SK-N-SH treated with all-trans-retinoic acid at 6 μM for 48 hours (cell line): ENCODE results near the gene TADA2B.

Experiments used
- ARNTL ChIP-seq: fragments of 450-650 bp; formaldehyde crosslinking; IDR thresholded peaks from 2 replicates; pipeline ENCODE4 v1.5.0; 2020; ENCODE audit warnings: low read depth, mild to moderate bottlenecking, moderate library complexity, borderline replicate concordance
- BACH2 ChIP-seq: fragments of 250-450 bp; sonication (Bioruptor Pico); IDR thresholded peaks from 2 replicates; pipeline ENCODE4 v1.9.0; 2021; ENCODE audit warnings: mild to moderate bottlenecking, borderline replicate concordance
- CSDC2 ChIP-seq: fragments of 250-450 bp; sonication (Bioruptor Pico); IDR thresholded peaks from 2 replicates; pipeline ENCODE4 v1.5.0; 2020; ENCODE audit warnings: mild to moderate bottlenecking, moderate library complexity
- ESRRG ChIP-seq: fragments of 250-450 bp; sonication (Bioruptor Pico); IDR thresholded peaks from 2 replicates; pipeline ENCODE4 v1.6.1; 2021; ENCODE audit warnings: mild to moderate bottlenecking
- GLIS3 ChIP-seq: fragments of 250-450 bp; sonication (Bioruptor Pico); IDR thresholded peaks from 2 replicates; pipeline ENCODE4 v1.5.0; 2020; ENCODE audit warnings: mild to moderate bottlenecking, moderate library complexity
- RARB ChIP-seq: fragments of 250-450 bp; sonication (Bioruptor Pico); IDR thresholded peaks from 2 replicates; pipeline ENCODE4 v1.8.0; 2021; ENCODE audit warnings: mild to moderate bottlenecking, moderate library complexity
- SNAI2 ChIP-seq: fragments of 250-450 bp; sonication (Bioruptor Pico); IDR thresholded peaks from 2 replicates; pipeline ENCODE4 v1.5.0; 2020; ENCODE audit warnings: mild to moderate bottlenecking, moderate library complexity
- TOX ChIP-seq: fragments of 250-450 bp; sonication (Bioruptor Pico); IDR thresholded peaks from 2 replicates; pipeline ENCODE4 v1.8.0; 2021; ENCODE audit warnings: mild to moderate bottlenecking, moderate library complexity, borderline replicate concordance
- ZC3H10 ChIP-seq: fragments of 250-450 bp; sonication (Bioruptor Pico); IDR thresholded peaks from 2 replicates; pipeline ENCODE4 v1.5.1; 2021; ENCODE audit warnings: mild to moderate bottlenecking, moderate library complexity
- ZFP30 ChIP-seq: fragments of 450-650 bp; formaldehyde crosslinking; IDR thresholded peaks from 2 replicates; pipeline ENCODE4 v1.5.0; 2022; ENCODE audit warnings: mild to moderate bottlenecking, moderate library complexity
- ZNF565 ChIP-seq: fragments of 450-650 bp; formaldehyde crosslinking; conservative IDR thresholded peaks from 2 replicates; pipeline ENCODE4 v1.5.0; 2020; ENCODE audit warnings: low read depth, mild to moderate bottlenecking, moderate library complexity
- TF ChIP-seq, protein P1 (sequence below): fragments of 250-450 bp; sonication (Bioruptor Pico); IDR thresholded peaks from 2 replicates; pipeline ENCODE4 v1.5.1; 2020; ENCODE audit warnings: low read depth, mild to moderate bottlenecking, moderate library complexity
- TF ChIP-seq, protein P2 (sequence below): fragments of 250-450 bp; sonication (Bioruptor Pico); IDR thresholded peaks from 2 replicates; pipeline ENCODE4 v1.8.0; 2021; ENCODE audit warnings: low read depth, mild to moderate bottlenecking, moderate library complexity, borderline replicate concordance
- TF ChIP-seq, protein P3 (sequence below): fragments of 250-450 bp; sonication (Bioruptor Pico); IDR thresholded peaks from 2 replicates; pipeline ENCODE4 v1.8.0; 2020; ENCODE audit warnings: mild to moderate bottlenecking, moderate library complexity, borderline replicate concordance

DNA sequence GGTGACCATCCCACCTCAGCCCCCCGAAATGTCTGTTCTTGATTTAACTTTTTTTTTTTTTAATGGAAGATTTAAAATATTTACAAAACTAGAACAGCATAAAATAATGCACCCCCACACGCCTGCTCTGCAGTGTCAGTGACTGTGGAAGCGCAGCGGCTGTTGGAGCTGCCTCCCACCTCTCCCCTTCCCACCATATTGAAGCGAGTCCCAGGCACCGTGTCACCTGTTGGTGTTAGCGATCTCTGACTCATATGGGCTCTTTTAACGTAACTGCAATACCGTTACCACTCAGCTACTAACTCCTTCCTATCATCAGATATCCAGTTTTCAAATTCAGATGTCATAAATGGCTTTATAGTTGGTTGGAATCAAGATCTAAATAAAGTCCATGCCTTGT is 17.1 kb upstream of the TADA2B start:
- TF ChIP-seq ZFP30 (no peak), ZC3H10 (CRISPR knock-in tag) (no peak), SNAI2 (no peak), CSDC2 (CRISPR knock-in tag) (no peak), TOX (CRISPR knock-in tag) (no peak), RARB (no peak), BACH2 (CRISPR knock-in tag) (no peak), ARNTL (CRISPR knock-in tag) (no peak), ZNF565 (CRISPR knock-in tag) (no peak), GLIS3 (CRISPR knock-in tag) (no peak), ESRRG (CRISPR knock-in tag) (no peak)
- TF ChIP-seq, protein P1, sequence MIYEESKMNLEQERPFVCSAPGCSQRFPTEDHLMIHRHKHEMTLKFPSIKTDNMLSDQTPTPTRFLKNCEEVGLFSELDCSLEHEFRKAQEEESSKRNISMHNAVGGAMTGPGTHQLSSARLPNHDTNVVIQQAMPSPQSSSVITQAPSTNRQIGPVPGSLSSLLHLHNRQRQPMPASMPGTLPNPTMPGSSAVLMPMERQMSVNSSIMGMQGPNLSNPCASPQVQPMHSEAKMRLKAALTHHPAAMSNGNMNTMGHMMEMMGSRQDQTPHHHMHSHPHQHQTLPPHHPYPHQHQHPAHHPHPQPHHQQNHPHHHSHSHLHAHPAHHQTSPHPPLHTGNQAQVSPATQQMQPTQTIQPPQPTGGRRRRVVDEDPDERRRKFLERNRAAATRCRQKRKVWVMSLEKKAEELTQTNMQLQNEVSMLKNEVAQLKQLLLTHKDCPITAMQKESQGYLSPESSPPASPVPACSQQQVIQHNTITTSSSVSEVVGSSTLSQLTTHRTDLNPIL (CRISPR knock-in tag), result no peak
- TF ChIP-seq, protein P2, sequence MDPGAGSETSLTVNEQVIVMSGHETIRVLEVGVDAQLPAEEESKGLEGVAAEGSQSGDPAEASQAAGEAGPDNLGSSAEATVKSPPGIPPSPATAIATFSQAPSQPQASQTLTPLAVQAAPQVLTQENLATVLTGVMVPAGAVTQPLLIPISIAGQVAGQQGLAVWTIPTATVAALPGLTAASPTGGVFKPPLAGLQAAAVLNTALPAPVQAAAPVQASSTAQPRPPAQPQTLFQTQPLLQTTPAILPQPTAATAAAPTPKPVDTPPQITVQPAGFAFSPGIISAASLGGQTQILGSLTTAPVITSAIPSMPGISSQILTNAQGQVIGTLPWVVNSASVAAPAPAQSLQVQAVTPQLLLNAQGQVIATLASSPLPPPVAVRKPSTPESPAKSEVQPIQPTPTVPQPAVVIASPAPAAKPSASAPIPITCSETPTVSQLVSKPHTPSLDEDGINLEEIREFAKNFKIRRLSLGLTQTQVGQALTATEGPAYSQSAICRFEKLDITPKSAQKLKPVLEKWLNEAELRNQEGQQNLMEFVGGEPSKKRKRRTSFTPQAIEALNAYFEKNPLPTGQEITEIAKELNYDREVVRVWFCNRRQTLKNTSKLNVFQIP (CRISPR knock-in tag), result no peak
- TF ChIP-seq, protein P3, sequence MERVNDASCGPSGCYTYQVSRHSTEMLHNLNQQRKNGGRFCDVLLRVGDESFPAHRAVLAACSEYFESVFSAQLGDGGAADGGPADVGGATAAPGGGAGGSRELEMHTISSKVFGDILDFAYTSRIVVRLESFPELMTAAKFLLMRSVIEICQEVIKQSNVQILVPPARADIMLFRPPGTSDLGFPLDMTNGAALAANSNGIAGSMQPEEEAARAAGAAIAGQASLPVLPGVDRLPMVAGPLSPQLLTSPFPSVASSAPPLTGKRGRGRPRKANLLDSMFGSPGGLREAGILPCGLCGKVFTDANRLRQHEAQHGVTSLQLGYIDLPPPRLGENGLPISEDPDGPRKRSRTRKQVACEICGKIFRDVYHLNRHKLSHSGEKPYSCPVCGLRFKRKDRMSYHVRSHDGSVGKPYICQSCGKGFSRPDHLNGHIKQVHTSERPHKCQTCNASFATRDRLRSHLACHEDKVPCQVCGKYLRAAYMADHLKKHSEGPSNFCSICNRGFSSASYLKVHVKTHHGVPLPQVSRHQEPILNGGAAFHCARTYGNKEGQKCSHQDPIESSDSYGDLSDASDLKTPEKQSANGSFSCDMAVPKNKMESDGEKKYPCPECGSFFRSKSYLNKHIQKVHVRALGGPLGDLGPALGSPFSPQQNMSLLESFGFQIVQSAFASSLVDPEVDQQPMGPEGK (CRISPR knock-in tag), result no peak
